GM21381 (cell line): ENCODE results near the gene CAMSAP1.
"Not testable (repeated sequence)": the region's sequence is repeated elsewhere in the genome, so short reads cannot be mapped to it uniquely, and the experiment has no call there.

Experiments used
- ATAC-seq: cut with Tn5 transposase; IDR thresholded peaks from one replicate; pipeline ENCODE4 v1.9.1; 2021; ENCODE audit warnings: mild to moderate bottlenecking, moderate library complexity; ENCODE audit not compliant: unreplicated experiment

CAMSAP1 gene

GRCh38 chr9:135907431-135908092, at the start of gene CAMSAP1:
Gene CAMSAP1 (minus strand): TSS chr9:135907546. CDS start chr9:135907159, 387 bp downstream.
- ATAC-seq = peak; percentile 73

GRCh38 chr9:135956802-135957174, 49.4 kb upstream of the CAMSAP1 start:
- no peak for ATAC-seq

GRCh38 chr9:135955934-135956801, 48.8 kb upstream of the CAMSAP1 start:
- no peak for ATAC-seq

- no peak for ATAC-seq
These were observed 45.4 kb upstream of the CAMSAP1 start for GRCh38 chr9:135952664-135953206.

- no peak for ATAC-seq
These were observed 44.7 kb upstream of the CAMSAP1 start for GRCh38 chr9:135951889-135952663.

- ATAC-seq = not testable (repeated sequence)
These were observed 44.0 kb upstream of the CAMSAP1 start for GRCh38 chr9:135951310-135951709.

GRCh38 chr9:135950841-135951240, 43.5 kb upstream of the CAMSAP1 start:
- ATAC-seq = not testable (repeated sequence)

- no peak for ATAC-seq
These were observed 42.9 kb upstream of the CAMSAP1 start for GRCh38 chr9:135950135-135950682.

- no peak for ATAC-seq
These were observed 42.3 kb upstream of the CAMSAP1 start for GRCh38 chr9:135949501-135950134.

- ATAC-seq = no peak
These were observed 41.6 kb upstream of the CAMSAP1 start for GRCh38 chr9:135948968-135949367.

- no peak for ATAC-seq
These were observed 41.1 kb upstream of the CAMSAP1 start for GRCh38 chr9:135948446-135948845.

GRCh38 chr9:135947582-135947981, 40.2 kb upstream of the CAMSAP1 start:
- no peak for ATAC-seq

GRCh38 chr9:135947105-135947504, 39.8 kb upstream of the CAMSAP1 start:
- not testable (repeated sequence) for ATAC-seq

- no peak for ATAC-seq
These were observed 39.1 kb upstream of the CAMSAP1 start for GRCh38 chr9:135946392-135946994.

- no peak for ATAC-seq
These were observed 38.6 kb upstream of the CAMSAP1 start for GRCh38 chr9:135945969-135946368.

- no peak for ATAC-seq
These were observed 37.3 kb upstream of the CAMSAP1 start for GRCh38 chr9:135944444-135945252.

- ATAC-seq = not testable (repeated sequence)
These were observed 36.3 kb upstream of the CAMSAP1 start for GRCh38 chr9:135943604-135944003.

- no peak for ATAC-seq
These were observed 34.1 kb upstream of the CAMSAP1 start for GRCh38 chr9:135941288-135941995.
